Right atrium auricular region (tissue), 2 donors: ENCODE data around the gene TBC1D8. TPM values are rescaled to one million over a fixed set of nuclear protein-coding genes. Genes with fewer than 3 reads are reported as not detected.

Source experiments
- DNase-seq: peaks from one replicate; pipeline ENCODE4 v3.0.0-alpha.2; 2019; ENCODE audit warnings: low spot score
- H3K27ac ChIP-seq, 2 donors: fragments of 200-600 bp; sonication (generic); 1 replicate in 1 of 2; 2 replicates in 1 of 2; pipeline ENCODE4 v1.5.1; 2016 to 2019
- H3K27me3 ChIP-seq, 2 donors: fragments of 200-600 bp; sonication (generic); one replicate each; pipeline versions ENCODE4 v1.5.1 to v1.6.0; 2017 to 2019
- H3K36me3 ChIP-seq: fragments of 200-600 bp; sonication (generic); one replicate; pipeline ENCODE4 v1.5.1; 2016
- H3K4me1 ChIP-seq, 2 donors: fragments of 200-600 bp; sonication (generic); one replicate each; pipeline versions ENCODE4 v1.5.1 to v1.6.0; 2017 to 2019
- H3K4me3 ChIP-seq, 2 donors: fragments of 200-600 bp; sonication (generic); 1 replicate in 1 of 2; 2 replicates in 1 of 2; pipeline ENCODE4 v1.5.1; 2017 to 2019; ENCODE audit warnings: mild to moderate bottlenecking in 1 of 2, moderate library complexity in 1 of 2
- H3K9me3 ChIP-seq, 2 donors: fragments of 200-600 bp; sonication (generic); one replicate each; pipeline ENCODE4 v1.5.1; 2019
- total RNA-seq, 2 donors: library from RNA; depleted of rRNA; stranded (reverse); fragments of >200 nt; gene quantifications; one replicate each; pipeline ENCODE4 v1.1.0, GENCODE V29; 2016
- TF ChIP-seq, protein P1 (sequence below), 2 donors: fragments of 200-600 bp; sonication (generic); IDR thresholded peaks; one replicate each; pipeline ENCODE4 v1.5.1; 2019; ENCODE audit warnings: antibody characterized with exemption in 2 of 2

Gene TBC1D8
- total RNA-seq, 2 donors from 2014 or later, result 42.3 to 50.3 TPM

DNA sequence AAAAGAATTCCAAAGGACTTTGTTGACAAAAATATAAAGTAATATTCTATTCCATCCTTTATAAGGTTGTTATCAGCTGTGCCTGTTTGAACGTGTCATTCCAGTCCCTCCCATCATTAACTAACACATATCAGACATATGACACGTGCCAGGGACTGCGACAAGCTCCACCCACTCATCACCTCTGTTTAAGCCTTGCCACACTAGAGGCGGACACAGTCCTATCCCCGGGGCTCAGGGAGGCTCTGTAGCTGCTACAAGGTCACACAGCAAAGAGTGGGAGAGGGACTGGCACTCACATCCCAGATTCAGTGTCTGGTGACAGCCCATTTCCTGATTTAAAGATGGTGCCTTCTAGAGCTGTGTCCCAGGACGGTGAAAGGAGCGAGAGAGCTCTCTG lies 30.0 kb downstream of the TBC1D8 start:
- H3K27me3 ChIP-seq, result no peaks in the 10 kb centered on the region
- no peak for DNase-seq
- peaks cover 0 to 79% of the 10 kb centered on the region in 2 donors for H3K4me1 ChIP-seq

DNA sequence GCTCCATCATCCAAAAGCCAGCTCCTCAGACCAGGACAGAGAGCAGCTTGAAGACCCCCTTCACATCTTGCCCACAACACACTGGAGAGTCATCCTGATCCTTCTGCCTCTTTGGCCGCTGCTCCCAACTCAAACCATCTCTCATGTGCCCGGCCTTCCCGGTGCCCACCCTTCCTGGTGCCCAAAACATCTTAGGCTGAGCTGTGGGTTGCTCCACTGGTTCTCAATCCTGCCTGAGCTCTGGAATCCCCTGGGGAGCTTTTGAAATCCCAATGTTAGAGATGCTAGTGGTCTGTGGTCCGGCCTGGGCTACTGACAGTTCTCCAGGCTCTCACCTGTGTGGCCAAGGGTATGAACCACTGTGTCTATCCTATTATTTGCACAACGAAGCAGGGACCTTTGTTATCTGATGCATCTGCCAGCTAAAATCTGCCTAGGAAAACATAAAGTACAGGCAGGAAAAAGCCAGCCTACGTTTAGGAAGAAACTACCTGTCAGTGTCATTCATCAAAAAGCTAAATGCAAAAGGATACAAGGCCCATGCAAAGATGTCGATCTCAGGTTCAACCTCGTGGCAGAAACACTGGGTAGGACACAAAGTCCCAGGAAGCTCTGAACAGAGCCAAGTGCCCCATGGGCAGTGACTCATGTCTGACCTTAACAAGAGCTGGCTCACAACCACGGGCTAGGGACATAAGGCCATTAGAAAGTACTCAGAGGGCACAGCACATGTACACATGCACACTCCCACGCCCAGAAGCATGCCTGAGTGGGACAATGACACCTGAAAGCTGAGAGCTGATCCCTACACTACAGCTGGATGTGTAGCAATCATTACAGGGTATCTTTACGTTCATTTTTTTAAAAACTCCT lies 30.8 kb downstream of the TBC1D8 start:
- TF ChIP-seq, protein P1, sequence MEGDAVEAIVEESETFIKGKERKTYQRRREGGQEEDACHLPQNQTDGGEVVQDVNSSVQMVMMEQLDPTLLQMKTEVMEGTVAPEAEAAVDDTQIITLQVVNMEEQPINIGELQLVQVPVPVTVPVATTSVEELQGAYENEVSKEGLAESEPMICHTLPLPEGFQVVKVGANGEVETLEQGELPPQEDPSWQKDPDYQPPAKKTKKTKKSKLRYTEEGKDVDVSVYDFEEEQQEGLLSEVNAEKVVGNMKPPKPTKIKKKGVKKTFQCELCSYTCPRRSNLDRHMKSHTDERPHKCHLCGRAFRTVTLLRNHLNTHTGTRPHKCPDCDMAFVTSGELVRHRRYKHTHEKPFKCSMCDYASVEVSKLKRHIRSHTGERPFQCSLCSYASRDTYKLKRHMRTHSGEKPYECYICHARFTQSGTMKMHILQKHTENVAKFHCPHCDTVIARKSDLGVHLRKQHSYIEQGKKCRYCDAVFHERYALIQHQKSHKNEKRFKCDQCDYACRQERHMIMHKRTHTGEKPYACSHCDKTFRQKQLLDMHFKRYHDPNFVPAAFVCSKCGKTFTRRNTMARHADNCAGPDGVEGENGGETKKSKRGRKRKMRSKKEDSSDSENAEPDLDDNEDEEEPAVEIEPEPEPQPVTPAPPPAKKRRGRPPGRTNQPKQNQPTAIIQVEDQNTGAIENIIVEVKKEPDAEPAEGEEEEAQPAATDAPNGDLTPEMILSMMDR (IDR thresholded peaks at IDR 0.05), result no peak
- peaks cover 0 to 81% of the 10 kb centered on the region in 2 donors for H3K4me1 ChIP-seq
- DNase-seq, result peak; percentile 97

More for the DNA sequence above, 30.0 kb downstream of the TBC1D8 start:
- Histone ChIP-seq H3K27ac (peak overlapping the region; percentile 89 to 98), H3K36me3 (no peaks in the 10 kb centered on the region), H3K9me3 (no peaks in the 10 kb centered on the region), H3K4me3 (no peak overlapping the region)
- TF ChIP-seq, protein P1 (IDR thresholded peaks at IDR 0.05), result no peak

DNA sequence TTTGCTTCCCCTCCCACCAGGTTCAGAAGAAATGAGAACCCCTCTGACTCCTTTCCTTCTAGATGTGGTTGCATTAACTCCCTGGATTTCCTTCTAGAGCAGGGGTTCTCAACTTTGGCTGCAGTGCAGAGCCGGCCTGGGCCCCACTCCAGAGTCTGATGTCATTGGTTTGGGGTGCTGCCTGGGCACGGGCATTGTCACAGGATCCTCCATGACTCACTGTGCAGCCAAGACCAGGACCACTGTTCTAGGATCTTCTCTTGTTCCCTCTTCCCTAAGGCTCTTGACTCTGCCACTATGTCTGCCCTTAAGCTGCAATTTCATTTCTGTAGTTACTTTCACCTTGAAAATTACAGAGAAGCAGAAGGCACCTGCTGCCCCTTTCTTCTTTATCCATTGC lies 31.8 kb downstream of the TBC1D8 start:
- H3K4me1 ChIP-seq, result peaks cover 0 to 81% of the 10 kb centered on the region in 2 donors
- peak; percentile 83 for DNase-seq
- no peak overlapping the region for H3K4me3 ChIP-seq
- peak overlapping the region; percentile 89 to 98 for H3K27ac ChIP-seq
- TF ChIP-seq, protein P1 (IDR thresholded peaks at IDR 0.05), result no peak
- no peaks in the 10 kb centered on the region for H3K9me3 ChIP-seq
- H3K27me3 ChIP-seq, result no peaks in the 10 kb centered on the region
- H3K36me3 ChIP-seq, result no peaks in the 10 kb centered on the region

More for the DNA sequence above, 30.8 kb downstream of the TBC1D8 start:
- H3K9me3 ChIP-seq, result no peaks in the 10 kb centered on the region
- no peak overlapping the region for H3K4me3 ChIP-seq
- no peaks in the 10 kb centered on the region for H3K27me3 ChIP-seq
- no peaks in the 10 kb centered on the region for H3K36me3 ChIP-seq
- H3K27ac ChIP-seq, result peak overlapping the region; percentile 89 to 98

GRCh38 chr2:101116841-101117552 lies 34.2 kb downstream of the TBC1D8 start:
- TF ChIP-seq, protein P1 (IDR thresholded peaks at IDR 0.05), result no peak
- peak overlapping the region; percentile 89 to 98 for H3K27ac ChIP-seq

DNA sequence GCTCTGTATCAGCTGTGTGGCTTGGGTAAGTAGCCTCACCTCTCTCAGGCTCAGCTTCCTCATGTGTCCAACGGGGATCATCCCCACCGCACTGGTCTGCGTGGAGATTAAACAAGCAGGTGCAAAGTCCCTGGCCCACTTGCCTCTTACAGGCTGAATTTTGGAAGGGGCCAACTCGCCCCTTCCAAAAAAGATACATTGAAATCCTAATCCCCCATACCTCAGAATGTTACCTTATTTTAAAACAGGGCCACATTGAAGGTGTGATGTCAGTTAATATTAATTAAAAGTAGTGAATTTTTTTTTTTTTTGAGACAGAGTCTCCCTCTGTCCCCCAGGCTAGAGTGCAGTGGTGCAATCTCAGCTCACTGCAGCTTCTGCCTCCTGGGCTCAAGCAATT lies 34.8 kb downstream of the TBC1D8 start:
- Histone ChIP-seq H3K4me1 (peaks cover 0 to 89% of the 10 kb centered on the region in 2 donors), H3K27ac (peak overlapping the region; percentile 89 to 98), H3K4me3 (no peak overlapping the region), H3K36me3 (no peaks in the 10 kb centered on the region), H3K27me3 (no peaks in the 10 kb centered on the region), H3K9me3 (no peaks in the 10 kb centered on the region)
- TF ChIP-seq, protein P1 (IDR thresholded peaks at IDR 0.05), result no peak
- no peak for DNase-seq

More at GRCh38 chr2:101116841-101117552, 34.2 kb downstream of the TBC1D8 start:
- Histone ChIP-seq H3K36me3 (no peaks in the 10 kb centered on the region), H3K4me3 (no peak overlapping the region), H3K9me3 (no peaks in the 10 kb centered on the region), H3K4me1 (peaks cover 0 to 88% of the 10 kb centered on the region in 2 donors), H3K27me3 (no peaks in the 10 kb centered on the region)
- no peak for DNase-seq
